ENCODE data around the gene BCAS1.

BCAS1 gene

GRCh38 chr20:53964501-53965253 is 105.7 kb downstream of the BCAS1 start:
- H3K4me3 ChIP-seq (ENCODE audit: low read depth, low read length), result no peak overlapping the region
- no peak for DNase-seq (ENCODE audit: low read depth)
- no peak for TF ChIP-seq CTCF (IDR thresholded peaks at IDR 0.05; ENCODE audit: control insufficient read depth, extremely low read depth, insufficient read depth)

- TF ChIP-seq CTCF (IDR thresholded peaks at IDR 0.05; ENCODE audit: control insufficient read depth, extremely low read depth, insufficient read depth), result no peak
- no peak for DNase-seq (ENCODE audit: low read depth)
- H3K4me3 ChIP-seq (ENCODE audit: low read depth, low read length), result no peak overlapping the region
Observed at GRCh38 chr20:53964067-53964466, 106.3 kb downstream of the BCAS1 start.

- no peak for TF ChIP-seq CTCF (IDR thresholded peaks at IDR 0.05; ENCODE audit: control insufficient read depth, extremely low read depth, insufficient read depth)
- no peak for DNase-seq (ENCODE audit: low read depth)
Observed at GRCh38 chr20:53963635-53964034, 106.8 kb downstream of the BCAS1 start.

GRCh38 chr20:53962388-53962787 is 108.0 kb downstream of the BCAS1 start:
- no peak for DNase-seq (ENCODE audit: low read depth)
- no peak overlapping the region for H3K4me3 ChIP-seq (ENCODE audit: low read depth, low read length)
- TF ChIP-seq CTCF (IDR thresholded peaks at IDR 0.05; ENCODE audit: control insufficient read depth, extremely low read depth, insufficient read depth), result no peak

More at GRCh38 chr20:53963635-53964034, 106.8 kb downstream of the BCAS1 start:
- no peak overlapping the region for H3K4me3 ChIP-seq (ENCODE audit: low read depth, low read length)

GRCh38 chr20:53961527-53961926 is 108.9 kb downstream of the BCAS1 start:
- TF ChIP-seq CTCF (IDR thresholded peaks at IDR 0.05; ENCODE audit: control insufficient read depth, extremely low read depth, insufficient read depth), result no peak
- no peak for DNase-seq (ENCODE audit: low read depth)
- H3K4me3 ChIP-seq (ENCODE audit: low read depth, low read length), result no peak overlapping the region

- no peak for TF ChIP-seq CTCF (IDR thresholded peaks at IDR 0.05; ENCODE audit: control insufficient read depth, extremely low read depth, insufficient read depth)
- no peak overlapping the region for H3K4me3 ChIP-seq (ENCODE audit: low read depth, low read length)
- DNase-seq (ENCODE audit: low read depth), result no peak
Observed at GRCh38 chr20:53960579-53961272, 109.7 kb downstream of the BCAS1 start.
